SK-N-SH treated with all-trans-retinoic acid at 6 μM for 48 hours (cell line): ENCODE measurements around the gene RMND1.

ENCODE experiments used
- ATAC-seq: fragments of 200-7000 bp; cut with Tn5 transposase; 3 replicates; pipeline ENCODE4 v1.9.1; 2020; ENCODE audit warnings: mild to moderate bottlenecking, moderate library complexity
- ARNTL ChIP-seq: fragments of 450-650 bp; formaldehyde crosslinking; IDR thresholded peaks from 2 replicates; pipeline ENCODE4 v1.5.0; 2020; ENCODE audit warnings: low read depth, mild to moderate bottlenecking, moderate library complexity, borderline replicate concordance
- BACH2 ChIP-seq: fragments of 250-450 bp; sonication (Bioruptor Pico); IDR thresholded peaks from 2 replicates; pipeline ENCODE4 v1.9.0; 2021; ENCODE audit warnings: mild to moderate bottlenecking, borderline replicate concordance
- CSDC2 ChIP-seq: fragments of 250-450 bp; sonication (Bioruptor Pico); IDR thresholded peaks from 2 replicates; pipeline ENCODE4 v1.5.0; 2020; ENCODE audit warnings: mild to moderate bottlenecking, moderate library complexity
- CSRNP3 ChIP-seq: fragments of 250-450 bp; sonication (Bioruptor Pico); IDR thresholded peaks from 2 replicates; pipeline ENCODE4 v1.5.1; 2021; ENCODE audit warnings: mild to moderate bottlenecking, moderate library complexity
- ESRRG ChIP-seq: fragments of 250-450 bp; sonication (Bioruptor Pico); IDR thresholded peaks from 2 replicates; pipeline ENCODE4 v1.6.1; 2021; ENCODE audit warnings: mild to moderate bottlenecking
- GLIS3 ChIP-seq: fragments of 250-450 bp; sonication (Bioruptor Pico); IDR thresholded peaks from 2 replicates; pipeline ENCODE4 v1.5.0; 2020; ENCODE audit warnings: mild to moderate bottlenecking, moderate library complexity
- ISL1 ChIP-seq: fragments of 250-450 bp; sonication (Bioruptor Pico); IDR thresholded peaks from 2 replicates; pipeline ENCODE4 v2.1.2; 2022; ENCODE audit warnings: mild to moderate bottlenecking, moderate library complexity
- OSR1 ChIP-seq: fragments of 250-450 bp; sonication (Bioruptor Pico); IDR thresholded peaks from 2 replicates; pipeline ENCODE4 v1.8.0; 2022; ENCODE audit warnings: moderate library complexity, mild to moderate bottlenecking, inconsistent platforms
- POU6F1 ChIP-seq: fragments of 250-450 bp; sonication (Bioruptor Pico); IDR thresholded peaks from 2 replicates; pipeline ENCODE4 v1.8.0; 2021; ENCODE audit warnings: low read depth, mild to moderate bottlenecking, moderate library complexity, borderline replicate concordance
- PPARA ChIP-seq: fragments of 250-450 bp; sonication (Bioruptor Pico); IDR thresholded peaks from 2 replicates; pipeline ENCODE4 v1.5.0; 2020; ENCODE audit warnings: mild to moderate bottlenecking, borderline replicate concordance
- RARB ChIP-seq: fragments of 250-450 bp; sonication (Bioruptor Pico); IDR thresholded peaks from 2 replicates; pipeline ENCODE4 v1.8.0; 2021; ENCODE audit warnings: mild to moderate bottlenecking, moderate library complexity
- SNAI2 ChIP-seq: fragments of 250-450 bp; sonication (Bioruptor Pico); IDR thresholded peaks from 2 replicates; pipeline ENCODE4 v1.5.0; 2020; ENCODE audit warnings: mild to moderate bottlenecking, moderate library complexity
- TCF4 ChIP-seq: fragments of 250-450 bp; sonication (Bioruptor Pico); IDR thresholded peaks from 2 replicates; pipeline ENCODE4 v1.8.0; 2021; ENCODE audit warnings: mild to moderate bottlenecking, moderate library complexity, borderline replicate concordance
- ZC3H10 ChIP-seq: fragments of 250-450 bp; sonication (Bioruptor Pico); IDR thresholded peaks from 2 replicates; pipeline ENCODE4 v1.5.1; 2021; ENCODE audit warnings: mild to moderate bottlenecking, moderate library complexity
- ZFP3 ChIP-seq: fragments of 250-450 bp; sonication (Bioruptor Pico); IDR thresholded peaks from 2 replicates; pipeline ENCODE4 v1.5.0; 2020; ENCODE audit warnings: mild to moderate bottlenecking, moderate library complexity
- ZFP30 ChIP-seq: fragments of 450-650 bp; formaldehyde crosslinking; IDR thresholded peaks from 2 replicates; pipeline ENCODE4 v1.5.0; 2022; ENCODE audit warnings: mild to moderate bottlenecking, moderate library complexity
- ZNF565 ChIP-seq: fragments of 450-650 bp; formaldehyde crosslinking; conservative IDR thresholded peaks from 2 replicates; pipeline ENCODE4 v1.5.0; 2020; ENCODE audit warnings: low read depth, mild to moderate bottlenecking, moderate library complexity
- ZNF70 ChIP-seq: fragments of 450-650 bp; formaldehyde crosslinking; IDR thresholded peaks from 2 replicates; pipeline ENCODE4 v1.5.0; 2020; ENCODE audit warnings: mild to moderate bottlenecking, moderate library complexity
- ZNF8 ChIP-seq: fragments of 450-650 bp; formaldehyde crosslinking; IDR thresholded peaks from 2 replicates; pipeline ENCODE4 v1.5.0; 2020; ENCODE audit warnings: mild to moderate bottlenecking, moderate library complexity
- TF ChIP-seq, protein P1 (sequence below): fragments of 250-450 bp; sonication (Bioruptor Pico); IDR thresholded peaks from 2 replicates; pipeline ENCODE4 v1.8.0; 2020; ENCODE audit warnings: mild to moderate bottlenecking, moderate library complexity, borderline replicate concordance
- TF ChIP-seq, protein P2 (sequence below): fragments of 250-450 bp; sonication (Bioruptor Pico); IDR thresholded peaks from 2 replicates; pipeline ENCODE4 v1.5.0; 2020; ENCODE audit warnings: mild to moderate bottlenecking, moderate library complexity
- TF ChIP-seq, protein P3 (sequence below): fragments of 250-450 bp; sonication (Bioruptor Pico); IDR thresholded peaks from 2 replicates; pipeline ENCODE4 v1.5.1; 2020; ENCODE audit warnings: low read depth, mild to moderate bottlenecking, moderate library complexity

RMND1 gene

GRCh38 chr6:151441390-151442166, 10.3 kb downstream of the RMND1 start:
- no peak for TF ChIP-seq CSRNP3
- no peak for TF ChIP-seq PPARA (CRISPR knock-in tag)
- TF ChIP-seq ESRRG (CRISPR knock-in tag) = no peak
- TF ChIP-seq, protein P1, sequence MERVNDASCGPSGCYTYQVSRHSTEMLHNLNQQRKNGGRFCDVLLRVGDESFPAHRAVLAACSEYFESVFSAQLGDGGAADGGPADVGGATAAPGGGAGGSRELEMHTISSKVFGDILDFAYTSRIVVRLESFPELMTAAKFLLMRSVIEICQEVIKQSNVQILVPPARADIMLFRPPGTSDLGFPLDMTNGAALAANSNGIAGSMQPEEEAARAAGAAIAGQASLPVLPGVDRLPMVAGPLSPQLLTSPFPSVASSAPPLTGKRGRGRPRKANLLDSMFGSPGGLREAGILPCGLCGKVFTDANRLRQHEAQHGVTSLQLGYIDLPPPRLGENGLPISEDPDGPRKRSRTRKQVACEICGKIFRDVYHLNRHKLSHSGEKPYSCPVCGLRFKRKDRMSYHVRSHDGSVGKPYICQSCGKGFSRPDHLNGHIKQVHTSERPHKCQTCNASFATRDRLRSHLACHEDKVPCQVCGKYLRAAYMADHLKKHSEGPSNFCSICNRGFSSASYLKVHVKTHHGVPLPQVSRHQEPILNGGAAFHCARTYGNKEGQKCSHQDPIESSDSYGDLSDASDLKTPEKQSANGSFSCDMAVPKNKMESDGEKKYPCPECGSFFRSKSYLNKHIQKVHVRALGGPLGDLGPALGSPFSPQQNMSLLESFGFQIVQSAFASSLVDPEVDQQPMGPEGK (CRISPR knock-in tag) = no peak
- TF ChIP-seq SNAI2 (CRISPR knock-in tag) = no peak
- no peak for TF ChIP-seq BACH2
- TF ChIP-seq, protein P2, sequence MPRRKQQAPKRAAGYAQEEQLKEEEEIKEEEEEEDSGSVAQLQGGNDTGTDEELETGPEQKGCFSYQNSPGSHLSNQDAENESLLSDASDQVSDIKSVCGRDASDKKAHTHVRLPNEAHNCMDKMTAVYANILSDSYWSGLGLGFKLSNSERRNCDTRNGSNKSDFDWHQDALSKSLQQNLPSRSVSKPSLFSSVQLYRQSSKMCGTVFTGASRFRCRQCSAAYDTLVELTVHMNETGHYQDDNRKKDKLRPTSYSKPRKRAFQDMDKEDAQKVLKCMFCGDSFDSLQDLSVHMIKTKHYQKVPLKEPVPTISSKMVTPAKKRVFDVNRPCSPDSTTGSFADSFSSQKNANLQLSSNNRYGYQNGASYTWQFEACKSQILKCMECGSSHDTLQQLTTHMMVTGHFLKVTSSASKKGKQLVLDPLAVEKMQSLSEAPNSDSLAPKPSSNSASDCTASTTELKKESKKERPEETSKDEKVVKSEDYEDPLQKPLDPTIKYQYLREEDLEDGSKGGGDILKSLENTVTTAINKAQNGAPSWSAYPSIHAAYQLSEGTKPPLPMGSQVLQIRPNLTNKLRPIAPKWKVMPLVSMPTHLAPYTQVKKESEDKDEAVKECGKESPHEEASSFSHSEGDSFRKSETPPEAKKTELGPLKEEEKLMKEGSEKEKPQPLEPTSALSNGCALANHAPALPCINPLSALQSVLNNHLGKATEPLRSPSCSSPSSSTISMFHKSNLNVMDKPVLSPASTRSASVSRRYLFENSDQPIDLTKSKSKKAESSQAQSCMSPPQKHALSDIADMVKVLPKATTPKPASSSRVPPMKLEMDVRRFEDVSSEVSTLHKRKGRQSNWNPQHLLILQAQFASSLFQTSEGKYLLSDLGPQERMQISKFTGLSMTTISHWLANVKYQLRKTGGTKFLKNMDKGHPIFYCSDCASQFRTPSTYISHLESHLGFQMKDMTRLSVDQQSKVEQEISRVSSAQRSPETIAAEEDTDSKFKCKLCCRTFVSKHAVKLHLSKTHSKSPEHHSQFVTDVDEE (CRISPR knock-in tag) = no peak
- TF ChIP-seq ZNF8 (CRISPR knock-in tag) = no peak
- no peak for TF ChIP-seq ZNF70
- TF ChIP-seq ZC3H10 (CRISPR knock-in tag) = no peak
- no peak for TF ChIP-seq CSDC2 (CRISPR knock-in tag)
- TF ChIP-seq POU6F1 (CRISPR knock-in tag) = no peak
- no peak for TF ChIP-seq OSR1
- no peak for TF ChIP-seq ISL1 (CRISPR knock-in tag)
- TF ChIP-seq ZNF565 (CRISPR knock-in tag) = no peak
- TF ChIP-seq ARNTL (CRISPR knock-in tag) = no peak
- TF ChIP-seq TCF4 (CRISPR knock-in tag) = no peak
- TF ChIP-seq RARB (CRISPR knock-in tag) = no peak
- no peak for TF ChIP-seq ZFP30 (CRISPR knock-in tag)
- ATAC-seq = no peak

- no peak for ATAC-seq
- TF ChIP-seq ISL1 (CRISPR knock-in tag) = no peak
- TF ChIP-seq ZNF70 = no peak
- TF ChIP-seq ZFP3 = no peak
- no peak for TF ChIP-seq GLIS3
- TF ChIP-seq POU6F1 (CRISPR knock-in tag) = no peak
- no peak for TF ChIP-seq ZFP30 (CRISPR knock-in tag)
- TF ChIP-seq PPARA (CRISPR knock-in tag) = no peak
- TF ChIP-seq ARNTL (CRISPR knock-in tag) = no peak
- TF ChIP-seq, protein P2 (CRISPR knock-in tag) = no peak
- TF ChIP-seq ZC3H10 (CRISPR knock-in tag) = no peak
- TF ChIP-seq, protein P3, sequence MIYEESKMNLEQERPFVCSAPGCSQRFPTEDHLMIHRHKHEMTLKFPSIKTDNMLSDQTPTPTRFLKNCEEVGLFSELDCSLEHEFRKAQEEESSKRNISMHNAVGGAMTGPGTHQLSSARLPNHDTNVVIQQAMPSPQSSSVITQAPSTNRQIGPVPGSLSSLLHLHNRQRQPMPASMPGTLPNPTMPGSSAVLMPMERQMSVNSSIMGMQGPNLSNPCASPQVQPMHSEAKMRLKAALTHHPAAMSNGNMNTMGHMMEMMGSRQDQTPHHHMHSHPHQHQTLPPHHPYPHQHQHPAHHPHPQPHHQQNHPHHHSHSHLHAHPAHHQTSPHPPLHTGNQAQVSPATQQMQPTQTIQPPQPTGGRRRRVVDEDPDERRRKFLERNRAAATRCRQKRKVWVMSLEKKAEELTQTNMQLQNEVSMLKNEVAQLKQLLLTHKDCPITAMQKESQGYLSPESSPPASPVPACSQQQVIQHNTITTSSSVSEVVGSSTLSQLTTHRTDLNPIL (CRISPR knock-in tag) = no peak
- TF ChIP-seq, protein P1 (CRISPR knock-in tag) = no peak
- no peak for TF ChIP-seq SNAI2 (CRISPR knock-in tag)
- TF ChIP-seq TCF4 (CRISPR knock-in tag) = no peak
These were observed 11.0 kb downstream of the RMND1 start for GRCh38 chr6:151440930-151441329.
